NT2/D1 (cell line): ENCODE measurements around the gene ERCC1.
A peak's percentile ranks its signal among the peaks of the same experiment; 100 is the strongest.

ENCODE experiments used
- DNase-seq: peaks from one replicate; pipeline ENCODE4 v3.0.0-alpha.2; 2011; ENCODE audit warnings: low read depth, low spot score
- H3K27me3 ChIP-seq: 2 replicates; pipeline ENCODE4 v1.6.0; 2011; ENCODE audit warnings: mild to moderate bottlenecking; ENCODE audit not compliant: insufficient read length, insufficient read depth
- H3K36me3 ChIP-seq: 2 replicates; pipeline ENCODE4 v1.6.1; 2011; ENCODE audit warnings: mild to moderate bottlenecking, low read length, mixed read lengths; ENCODE audit not compliant: insufficient read depth, insufficient read length
- H3K4me1 ChIP-seq: 2 replicates; pipeline ENCODE4 v1.5.1; 2011; ENCODE audit not compliant: insufficient read depth, insufficient read length
- H3K4me3 ChIP-seq: 2 replicates; pipeline ENCODE4 v1.5.1; 2011; ENCODE audit warnings: low read depth; ENCODE audit not compliant: insufficient read length
- H3K9ac ChIP-seq: 2 replicates; pipeline ENCODE4 v1.6.0; 2011; ENCODE audit warnings: low read depth; ENCODE audit not compliant: insufficient read length
- H3K9me3 ChIP-seq: 2 replicates; pipeline ENCODE4 v1.5.1; 2011; ENCODE audit warnings: mild to moderate bottlenecking, low read length; ENCODE audit not compliant: insufficient read depth
- SUZ12 ChIP-seq: IDR thresholded peaks from 2 replicates; pipeline ENCODE4 v1.6.1; 2011; ENCODE audit not compliant: insufficient read length, insufficient read depth; ENCODE audit errors: extremely low read depth
- YY1 ChIP-seq: IDR thresholded peaks from 2 replicates; pipeline ENCODE4 v1.6.1; 2011; ENCODE audit not compliant: insufficient read length, insufficient read depth
- ZNF274 ChIP-seq: IDR thresholded peaks from 2 replicates; pipeline ENCODE4 v1.6.1; 2011; ENCODE audit warnings: mild to moderate bottlenecking, low read depth, low read length

Gene ERCC1

GRCh38 chr19:45402298-45403061 lies 21.2 kb downstream of the ERCC1 start:
- Histone ChIP-seq H3K4me3 (peak overlapping the region; percentile 26), H3K9ac (peak overlapping the region; percentile 33)
- no peak for DNase-seq

GRCh38 chr19:45401815-45402214 lies 21.9 kb downstream of the ERCC1 start:
- H3K27me3 ChIP-seq: no peaks in the 10 kb centered on the region
- peaks cover 15% of the 10 kb centered on the region for H3K36me3 ChIP-seq
- peaks cover 4% of the 10 kb centered on the region for H3K4me1 ChIP-seq
- no peaks in the 10 kb centered on the region for H3K9me3 ChIP-seq
- no peak for DNase-seq
- no peak overlapping the region for H3K4me3 ChIP-seq
- TF ChIP-seq YY1 (no peak), ZNF274 (no peak), SUZ12 (no peak)
- H3K9ac ChIP-seq: peak overlapping the region; percentile 12

More at GRCh38 chr19:45402298-45403061, 21.2 kb downstream of the ERCC1 start:
- Histone ChIP-seq H3K27me3 (no peaks in the 10 kb centered on the region), H3K36me3 (peaks cover 15% of the 10 kb centered on the region), H3K9me3 (no peaks in the 10 kb centered on the region), H3K4me1 (peaks cover 4% of the 10 kb centered on the region)
- TF ChIP-seq YY1 (no peak), ZNF274 (no peak), SUZ12 (no peak)

GRCh38 chr19:45400192-45400591 lies 23.5 kb downstream of the ERCC1 start:
- Histone ChIP-seq H3K9me3 (no peaks in the 10 kb centered on the region), H3K36me3 (peaks cover 18% of the 10 kb centered on the region), H3K4me3 (no peak overlapping the region), H3K27me3 (no peaks in the 10 kb centered on the region), H3K9ac (no peak overlapping the region), H3K4me1 (peaks cover 8% of the 10 kb centered on the region)
- DNase-seq: no peak
- no peak for TF ChIP-seq YY1
- no peak for TF ChIP-seq SUZ12
- no peak for TF ChIP-seq ZNF274

DNA sequence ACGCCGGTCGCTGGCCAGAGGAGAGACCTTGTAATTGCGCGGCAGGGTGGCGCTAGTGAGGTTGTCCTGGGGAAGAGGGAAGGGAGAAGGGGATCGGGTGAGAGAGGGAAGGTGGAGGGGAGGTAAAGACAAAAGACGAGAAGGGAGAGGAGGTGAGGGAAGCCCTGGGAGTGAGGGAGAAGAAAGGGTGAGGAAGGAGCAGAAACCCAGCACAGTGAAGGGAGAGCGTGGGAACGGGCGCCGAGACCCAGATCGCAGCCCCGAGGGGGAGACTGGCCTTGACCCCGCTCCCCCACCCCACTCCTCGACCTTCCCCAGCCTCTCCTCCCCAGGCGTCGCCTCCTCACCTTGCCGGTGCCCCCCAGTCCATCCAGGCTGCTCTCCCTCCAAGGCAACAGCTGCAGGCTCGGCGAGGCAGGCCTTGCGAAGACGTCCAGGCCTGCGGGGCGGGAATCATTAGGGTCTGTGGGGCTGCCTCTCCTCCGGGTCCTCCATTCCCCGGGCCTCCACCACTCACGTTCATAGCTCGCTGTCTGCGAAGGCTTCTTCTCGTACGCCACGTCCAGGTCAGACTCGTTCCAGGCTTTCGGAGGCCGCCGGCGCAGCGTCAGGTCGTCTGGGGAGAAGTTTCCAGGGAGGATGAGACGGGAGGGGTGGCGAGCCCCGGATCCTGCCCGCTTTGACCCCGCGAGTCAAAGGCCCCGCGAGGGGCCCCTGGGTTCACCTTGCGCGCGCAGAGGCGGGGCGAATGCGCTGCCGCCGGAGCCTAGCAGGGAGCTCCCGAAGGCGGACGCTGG lies 27.7 kb downstream of the ERCC1 start:
- TF ChIP-seq YY1: no peak
- TF ChIP-seq SUZ12: no peak
- TF ChIP-seq ZNF274: no peak
- Histone ChIP-seq H3K4me3 (no peak overlapping the region), H3K4me1 (peaks cover 11% of the 10 kb centered on the region)

DNA sequence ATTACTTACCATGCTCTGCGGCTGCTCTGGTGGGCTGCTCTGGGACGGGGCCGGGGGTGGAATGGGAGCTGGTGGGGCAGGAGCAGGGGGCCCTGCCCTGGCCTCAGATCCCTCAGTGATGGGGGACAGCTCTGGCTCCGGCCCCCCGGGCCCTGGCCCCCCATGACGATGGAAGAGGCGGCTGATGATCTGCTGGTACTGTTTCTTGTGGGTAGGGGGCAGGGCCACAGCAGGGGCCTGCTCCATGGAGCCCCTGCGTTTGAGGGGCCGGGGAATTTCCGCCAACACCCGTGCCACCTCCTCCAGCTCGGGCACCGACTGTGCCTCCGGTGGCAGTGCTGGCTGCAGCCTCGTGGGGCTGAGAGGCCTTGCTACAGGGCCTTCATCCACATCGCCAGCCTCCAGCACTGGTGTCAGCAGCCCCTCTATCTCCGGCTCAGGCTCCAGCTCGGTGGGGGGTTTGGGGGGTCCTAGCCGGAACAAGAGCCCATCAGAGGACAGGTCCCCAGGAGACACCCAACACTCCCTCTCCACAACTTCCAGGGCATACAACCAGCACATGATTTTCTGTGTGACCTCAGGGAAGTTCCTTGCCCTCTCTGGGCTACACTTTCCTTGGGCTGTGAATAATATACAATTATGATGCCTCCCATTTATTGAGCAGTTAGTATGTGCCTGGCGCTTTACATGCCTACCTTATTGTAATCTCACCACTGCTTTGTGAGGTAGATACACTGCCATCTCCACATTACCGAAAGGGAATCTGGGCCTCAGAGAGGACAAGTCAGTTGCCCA lies 31.6 kb downstream of the ERCC1 start:
- H3K4me1 ChIP-seq: peaks cover 6% of the 10 kb centered on the region
- no peak for TF ChIP-seq YY1
- no peak for TF ChIP-seq SUZ12
- TF ChIP-seq ZNF274: no peak

More for the DNA sequence above, 27.7 kb downstream of the ERCC1 start:
- Histone ChIP-seq H3K36me3 (peaks cover 38% of the 10 kb centered on the region), H3K27me3 (no peaks in the 10 kb centered on the region), H3K9ac (peak overlapping the region; percentile 10), H3K9me3 (no peaks in the 10 kb centered on the region)
- DNase-seq: no peak

DNA sequence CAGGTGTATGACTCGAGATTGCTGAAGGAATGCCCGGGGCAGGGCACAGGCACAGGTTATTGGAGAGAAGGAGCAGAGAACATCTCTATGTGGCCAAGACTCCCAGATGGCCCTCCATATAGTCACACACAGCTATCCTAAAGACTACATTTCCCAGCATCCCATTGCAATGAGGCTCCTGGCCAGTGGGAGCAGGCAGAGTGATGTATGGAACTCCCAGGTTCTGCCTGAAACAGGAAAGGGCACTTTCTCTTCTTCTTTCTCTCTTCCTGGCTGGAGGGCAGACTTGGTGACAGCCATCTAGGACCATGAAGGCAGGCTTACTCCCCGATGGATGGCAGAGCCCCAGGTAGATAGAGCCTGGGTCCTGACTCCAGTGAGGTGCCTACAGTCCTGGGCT lies 32.4 kb downstream of the ERCC1 start:
- H3K4me3 ChIP-seq: no peak overlapping the region
- peaks cover under 1% of the 10 kb centered on the region for H3K27me3 ChIP-seq
- no peak for DNase-seq
- peaks cover 6% of the 10 kb centered on the region for H3K4me1 ChIP-seq
- H3K9me3 ChIP-seq: no peaks in the 10 kb centered on the region
- TF ChIP-seq YY1 (no peak), SUZ12 (no peak), ZNF274 (no peak)
- H3K36me3 ChIP-seq: peaks cover 29% of the 10 kb centered on the region
- no peak overlapping the region for H3K9ac ChIP-seq

More for the DNA sequence above, 31.6 kb downstream of the ERCC1 start:
- Histone ChIP-seq H3K4me3 (no peak overlapping the region), H3K9me3 (no peaks in the 10 kb centered on the region), H3K9ac (no peak overlapping the region), H3K27me3 (no peaks in the 10 kb centered on the region), H3K36me3 (peaks cover 29% of the 10 kb centered on the region)
- DNase-seq: no peak
